Lower leg skin (tissue), 3 donors: Measurements from ENCODE around the gene MPZL3.

ENCODE experiments used
- CTCF ChIP-seq, 3 donors: fragments of 450-650 bp; IDR thresholded peaks; one replicate each; pipeline ENCODE4 v1.5.1; 2016; ENCODE audit warnings: antibody characterized with exemption in 3 of 3, mild to moderate bottlenecking in 3 of 3, moderate library complexity in 2 of 3
- POLR2A ChIP-seq, 2 donors: fragments of 450-650 bp; IDR thresholded peaks; one replicate each; pipeline ENCODE4 v1.6.1; 2016 to 2017; ENCODE audit warnings: antibody characterized with exemption in 2 of 2, mild to moderate bottlenecking in 1 of 2, moderate library complexity in 1 of 2

GRCh38 chr11:118295815-118296454 is 43.8 kb upstream of the MPZL3 start:
- TF ChIP-seq CTCF (IDR thresholded peaks at IDR 0.05) (no peak), POLR2A (IDR thresholded peaks at IDR 0.05) (no peak)
